Esophagus (tissue), 2 donors: Measurements from ENCODE around the gene SLC24A4. TPM values are rescaled to one million over a fixed set of nuclear protein-coding genes. Genes with fewer than 3 reads are reported as not detected.

Experiments
- H3K27ac ChIP-seq, 2 donors: one replicate each; pipeline ENCODE4 v1.5.1; 2013; ENCODE audit warnings: low read depth in 2 of 2, mild to moderate bottlenecking in 2 of 2, inconsistent platforms in 1 of 2, low read length in 1 of 2, moderate library complexity in 1 of 2
- H3K27me3 ChIP-seq, 2 donors: one replicate each; pipeline ENCODE4 v1.6.1; 2013; ENCODE audit warnings: low read length in 2 of 2, control low read depth in 1 of 2, mild to moderate bottlenecking in 1 of 2; ENCODE audit not compliant: insufficient read depth in 2 of 2, control insufficient read depth in 1 of 2
- H3K36me3 ChIP-seq, 2 donors: one replicate each; pipeline ENCODE4 v1.6.1; 2013; ENCODE audit warnings: low read length in 1 of 2; ENCODE audit not compliant: control insufficient read depth in 2 of 2, insufficient read depth in 2 of 2
- H3K4me1 ChIP-seq, 2 donors: one replicate each; pipeline ENCODE4 v1.6.1; 2013; ENCODE audit warnings: low read length in 1 of 2; ENCODE audit not compliant: control insufficient read depth in 2 of 2, insufficient read depth in 2 of 2
- H3K4me3 ChIP-seq, 2 donors: one replicate each; pipeline ENCODE4 v1.5.1; 2013; ENCODE audit warnings: low read length in 2 of 2, mild to moderate bottlenecking in 2 of 2, low read depth in 1 of 2, moderate library complexity in 1 of 2
- H3K9me3 ChIP-seq, 2 donors: one replicate each; pipeline ENCODE4 v1.6.1; 2013; ENCODE audit warnings: mild to moderate bottlenecking in 2 of 2, low read depth in 1 of 2, low read length in 1 of 2, moderate library complexity in 1 of 2; ENCODE audit not compliant: control insufficient read depth in 2 of 2, insufficient read depth in 1 of 2
- WGBS, 2 donors: extraction: QIAGEN DNeasy Blood & Tissue Kit; methylation state at CpG; one replicate each; pipeline ENCODE4 v1.1.7; 2013; 5-methylcytosine and 5-hydroxymethylcytosine counted together
- polyA plus RNA-seq, 2 donors: library from polyadenylated mRNA; stranded (reverse); fragments of 200-250 nt; gene quantifications; one replicate each; pipeline ENCODE4 v1.2.3, GENCODE V29; 2013
- donor health status: healthy with polysubstance abuse.
- donor health status: Bipolar disorder and iron deficiency.

The SLC24A4 gene
- polyA plus RNA-seq, 2 donors, result 0.04 TPM

DNA sequence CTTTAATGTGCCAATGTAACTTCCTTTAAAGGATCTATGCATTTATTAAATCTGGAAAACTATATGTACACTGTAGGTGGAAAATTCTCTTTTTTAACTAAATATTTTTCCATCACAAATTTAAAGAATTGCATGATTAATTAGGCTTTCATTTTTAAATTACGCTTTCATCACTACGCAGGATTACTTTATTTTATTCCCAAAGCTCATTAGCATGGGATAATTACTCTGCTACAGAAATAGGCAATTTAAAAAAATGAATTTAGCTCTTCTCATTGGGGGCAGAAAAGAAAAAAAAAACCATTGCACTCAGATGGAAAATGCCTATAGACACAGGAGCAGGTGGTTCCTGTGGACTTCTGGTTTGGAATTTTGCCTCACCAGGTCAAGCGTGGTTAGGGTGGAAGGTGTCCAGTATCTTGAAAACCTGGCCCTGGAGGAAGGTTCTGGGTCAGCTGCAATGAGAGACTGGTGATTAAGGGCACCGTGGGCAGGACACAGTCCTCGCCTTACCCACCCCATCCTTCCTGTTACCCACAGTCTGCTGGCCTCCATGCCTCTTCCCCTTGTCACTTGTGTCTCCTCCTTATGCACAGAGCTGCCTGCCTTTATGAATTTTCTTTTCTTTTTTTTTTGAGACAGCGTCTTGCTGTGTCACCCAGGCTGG is 173.4 kb downstream of the SLC24A4 start:
- H3K27me3 ChIP-seq, result no peaks in the 10 kb centered on the region
- 76% methylated on average over 6 of the region's 6 CpGs for WGBS, 2 donors
- H3K4me1 ChIP-seq, result peaks cover 0 to 2% of the 10 kb centered on the region in 2 donors
- no peak overlapping the region for H3K27ac ChIP-seq
- H3K9me3 ChIP-seq, result no peaks in the 10 kb centered on the region
- no peak overlapping the region for H3K4me3 ChIP-seq
- H3K36me3 ChIP-seq, result no peaks in the 10 kb centered on the region

DNA sequence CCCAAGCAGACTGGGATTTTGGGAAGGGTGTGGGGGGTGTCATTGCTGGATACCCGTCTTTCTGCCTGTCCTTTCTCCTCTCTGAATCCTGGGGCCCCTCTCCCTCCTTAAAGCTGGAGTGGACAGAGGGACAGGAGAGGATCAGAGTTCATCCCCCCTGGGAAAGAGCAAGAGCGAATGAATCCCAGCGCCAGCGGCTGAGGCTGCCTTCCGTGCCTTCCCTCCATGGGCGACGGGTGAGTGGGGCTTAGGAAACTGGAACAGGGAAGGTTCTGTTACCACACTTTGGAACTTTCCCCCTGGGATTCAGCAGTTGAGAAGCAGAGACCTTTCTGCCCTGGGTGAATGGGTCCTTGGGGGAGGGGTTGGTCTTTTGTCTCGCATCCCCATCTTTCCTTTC is 174.4 kb downstream of the SLC24A4 start:
- Histone ChIP-seq H3K4me3 (no peak overlapping the region), H3K27me3 (no peaks in the 10 kb centered on the region), H3K4me1 (peaks cover 0 to under 1% of the 10 kb centered on the region in 2 donors), H3K27ac (no peak overlapping the region), H3K9me3 (no peaks in the 10 kb centered on the region), H3K36me3 (no peaks in the 10 kb centered on the region)
- WGBS, 2 donors, result 90 to 93% methylated on average over 8 of the region's 8 CpGs

DNA sequence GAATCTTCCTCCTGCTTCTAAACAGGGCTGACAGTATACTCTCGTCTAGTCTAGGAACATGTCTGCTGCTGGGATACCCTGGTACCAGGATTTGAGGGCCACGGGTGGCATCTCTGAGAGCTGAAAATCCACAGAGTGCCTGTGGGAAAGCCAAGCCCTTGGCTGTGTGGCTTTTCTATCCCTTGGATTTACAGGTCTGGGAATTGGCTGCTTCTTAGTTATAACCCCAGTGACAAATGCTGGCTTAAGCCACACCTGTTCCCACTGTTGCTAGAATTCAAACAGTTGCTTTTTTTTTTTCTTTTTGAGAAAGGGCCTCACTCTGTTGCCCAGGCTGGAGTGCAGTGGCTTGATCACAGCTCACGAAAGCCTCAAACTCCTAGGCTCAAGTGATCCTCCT is 176.3 kb downstream of the SLC24A4 start:
- Histone ChIP-seq H3K4me1 (peaks cover 0 to 2% of the 10 kb centered on the region in 2 donors), H3K36me3 (no peaks in the 10 kb centered on the region), H3K4me3 (no peak overlapping the region), H3K27me3 (no peaks in the 10 kb centered on the region), H3K27ac (no peak overlapping the region), H3K9me3 (no peaks in the 10 kb centered on the region)
- 85 to 92% methylated on average over 3 of the region's 3 CpGs for WGBS, 2 donors

DNA sequence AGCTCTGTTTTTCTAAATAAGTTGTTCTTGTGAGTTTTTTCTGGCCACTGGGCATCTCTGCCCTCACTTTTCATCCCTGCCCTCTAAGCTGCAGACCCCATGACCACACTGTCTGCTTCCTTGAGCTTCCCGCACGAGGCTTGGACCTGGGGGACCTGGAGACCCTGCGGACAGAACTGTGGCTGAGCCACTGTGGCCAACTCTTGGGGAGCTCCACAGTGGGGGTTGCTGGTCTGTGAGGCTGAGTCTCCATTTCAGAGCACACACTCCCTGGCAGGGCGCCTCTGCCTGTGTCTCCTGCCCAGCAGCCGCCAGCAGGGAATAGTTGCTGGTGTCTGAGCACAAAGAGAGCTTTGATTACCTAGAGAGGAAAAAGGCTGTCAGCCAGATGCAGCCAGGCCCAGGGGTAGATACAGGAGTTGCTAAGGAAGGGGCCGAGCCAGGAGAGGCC is 177.6 kb downstream of the SLC24A4 start:
- H3K27ac ChIP-seq, result no peak overlapping the region
- no peaks in the 10 kb centered on the region for H3K36me3 ChIP-seq
- WGBS, 2 donors, result 74% methylated on average over 6 of the region's 6 CpGs
- peaks cover 0 to 2% of the 10 kb centered on the region in 2 donors for H3K4me1 ChIP-seq
- no peak overlapping the region for H3K4me3 ChIP-seq
- H3K9me3 ChIP-seq, result no peaks in the 10 kb centered on the region
- no peaks in the 10 kb centered on the region for H3K27me3 ChIP-seq

DNA sequence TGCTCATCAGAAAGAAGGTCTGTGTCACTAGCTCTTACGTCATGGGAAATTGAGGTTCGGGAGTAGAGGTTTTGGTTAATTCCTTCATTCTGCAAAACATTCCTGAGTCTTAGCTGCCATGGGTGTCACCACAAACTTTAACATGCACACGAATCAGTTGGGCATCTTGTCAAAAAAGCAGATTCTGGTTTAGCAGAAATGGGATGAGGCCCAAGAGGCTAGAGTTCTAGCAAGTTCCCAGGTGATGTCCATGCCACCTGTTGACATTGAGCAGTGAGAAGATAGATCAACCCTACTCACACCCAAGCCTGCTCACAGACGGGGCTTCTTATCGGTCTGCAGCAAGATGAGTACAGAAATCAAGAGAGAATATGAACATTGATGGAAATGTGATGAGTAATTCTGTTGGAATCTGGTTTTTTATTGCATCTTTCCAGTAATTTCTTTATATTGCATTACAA is 179.0 kb downstream of the SLC24A4 start:
- Histone ChIP-seq H3K4me1 (peaks cover 0 to 2% of the 10 kb centered on the region in 2 donors), H3K36me3 (no peaks in the 10 kb centered on the region), H3K27ac (no peak overlapping the region), H3K9me3 (no peaks in the 10 kb centered on the region), H3K4me3 (no peak overlapping the region), H3K27me3 (no peaks in the 10 kb centered on the region)
- 78 to 79% methylated on average over 5 of the region's 5 CpGs for WGBS, 2 donors

DNA sequence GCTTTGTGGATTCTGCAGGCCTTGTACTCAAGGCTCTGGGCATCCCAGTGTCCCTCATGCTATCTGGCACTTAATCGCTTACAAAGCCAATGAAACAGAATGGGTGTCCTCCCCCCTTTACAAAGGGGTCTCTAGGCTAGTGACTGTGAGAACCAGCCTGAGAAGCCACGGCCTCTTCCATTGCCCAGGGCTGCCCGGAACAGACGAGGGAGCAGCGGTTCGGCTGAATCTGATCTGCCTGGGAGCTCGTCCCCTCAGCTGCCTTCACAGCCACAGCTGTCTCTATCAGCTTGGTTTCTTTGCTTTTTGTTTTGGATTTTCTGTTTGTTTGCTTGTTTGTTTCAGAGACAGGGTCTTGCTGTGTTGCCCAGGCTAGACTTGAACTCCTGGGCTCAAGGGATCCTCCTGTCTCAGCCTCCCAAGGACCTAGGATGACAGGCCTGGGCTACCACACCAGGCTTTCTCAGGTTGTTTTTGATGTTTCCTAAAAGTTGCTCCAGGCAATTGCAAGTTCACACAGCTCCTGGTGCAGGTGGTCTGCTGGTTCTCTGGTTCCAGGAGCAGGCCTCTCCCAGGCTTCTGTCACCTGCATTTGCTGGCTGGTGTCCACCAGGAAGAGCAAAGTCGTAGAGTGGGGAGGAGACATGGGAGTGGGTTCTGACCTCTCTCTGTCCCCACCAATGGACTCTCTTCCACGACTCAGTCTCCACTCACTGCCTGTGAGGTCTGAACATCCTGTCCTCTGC is 179.7 kb downstream of the SLC24A4 start:
- WGBS, 2 donors, result 89% methylated on average over 9 of the region's 9 CpGs
- Histone ChIP-seq H3K27me3 (no peaks in the 10 kb centered on the region), H3K36me3 (no peaks in the 10 kb centered on the region), H3K4me3 (no peak overlapping the region), H3K4me1 (peaks cover 0 to 2% of the 10 kb centered on the region in 2 donors), H3K27ac (no peak overlapping the region), H3K9me3 (no peaks in the 10 kb centered on the region)

DNA sequence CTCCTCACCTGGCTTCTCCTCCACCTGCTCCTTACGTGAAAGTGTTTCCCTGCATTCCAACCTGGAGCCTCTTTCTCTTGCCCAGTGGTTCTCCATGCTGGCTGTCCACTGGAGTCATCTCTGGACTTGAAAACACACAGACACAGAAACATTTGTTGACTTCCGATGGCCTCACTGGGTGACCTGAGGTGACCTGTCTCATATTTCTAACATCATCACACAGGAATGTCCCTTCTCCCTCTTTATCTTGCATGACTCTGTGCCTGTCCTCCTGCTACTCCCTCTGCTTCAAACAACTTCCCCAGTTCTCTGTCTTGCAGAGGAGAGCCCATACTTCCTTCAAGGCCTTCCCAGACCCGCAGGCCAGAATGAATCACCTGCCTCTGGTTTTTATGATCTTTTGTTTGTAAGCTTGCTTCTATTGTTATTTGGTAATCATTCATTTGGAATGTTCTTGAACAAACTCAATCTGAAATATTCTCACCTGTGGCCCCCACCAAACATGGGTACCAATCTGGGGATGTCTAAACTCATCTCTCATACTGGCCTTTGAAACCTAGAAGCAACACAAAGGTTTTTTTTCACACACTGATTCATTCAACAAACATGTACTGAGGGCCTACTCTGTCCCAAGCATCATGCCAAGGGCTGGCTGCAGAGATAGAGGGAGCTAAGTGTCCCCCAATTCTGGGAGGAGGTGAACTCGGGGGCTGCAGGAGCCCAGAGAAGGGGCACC is 181.0 kb downstream of the SLC24A4 start:
- Histone ChIP-seq H3K36me3 (no peaks in the 10 kb centered on the region), H3K4me1 (peaks cover 0 to 2% of the 10 kb centered on the region in 2 donors), H3K9me3 (no peaks in the 10 kb centered on the region), H3K27ac (peak overlapping the region in 1 of 2 donors; percentile 50), H3K4me3 (no peak overlapping the region), H3K27me3 (no peaks in the 10 kb centered on the region)
- WGBS, 2 donors, result 63 to 72% methylated on average over 4 of the region's 4 CpGs

DNA sequence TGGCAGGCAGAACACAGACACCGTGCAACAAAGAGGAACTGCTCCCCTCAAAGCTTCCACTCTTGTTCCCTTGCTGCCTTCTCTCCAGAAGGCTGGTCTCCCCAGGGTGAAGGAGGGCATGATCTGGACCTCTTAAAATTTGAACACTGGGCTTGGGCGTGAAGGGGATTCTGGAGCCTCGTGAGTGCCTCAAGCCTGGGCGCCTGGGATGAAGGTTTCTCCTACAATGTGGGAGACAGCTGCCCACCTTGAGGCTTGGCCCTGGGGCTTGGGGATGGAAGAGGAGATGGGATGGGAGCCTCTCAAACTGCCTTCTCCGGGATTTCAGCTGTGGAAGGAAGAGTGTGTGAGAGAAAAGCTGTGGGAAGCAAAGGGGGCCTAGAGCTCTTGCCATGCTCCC is 182.9 kb downstream of the SLC24A4 start:
- no peaks in the 10 kb centered on the region for H3K36me3 ChIP-seq
- no peak overlapping the region for H3K27ac ChIP-seq
- WGBS, 2 donors, result 91 to 93% methylated on average over 5 of the region's 5 CpGs
- H3K27me3 ChIP-seq, result no peaks in the 10 kb centered on the region
- no peaks in the 10 kb centered on the region for H3K9me3 ChIP-seq
- H3K4me1 ChIP-seq, result peaks cover 0 to 2% of the 10 kb centered on the region in 2 donors
- no peak overlapping the region for H3K4me3 ChIP-seq

DNA sequence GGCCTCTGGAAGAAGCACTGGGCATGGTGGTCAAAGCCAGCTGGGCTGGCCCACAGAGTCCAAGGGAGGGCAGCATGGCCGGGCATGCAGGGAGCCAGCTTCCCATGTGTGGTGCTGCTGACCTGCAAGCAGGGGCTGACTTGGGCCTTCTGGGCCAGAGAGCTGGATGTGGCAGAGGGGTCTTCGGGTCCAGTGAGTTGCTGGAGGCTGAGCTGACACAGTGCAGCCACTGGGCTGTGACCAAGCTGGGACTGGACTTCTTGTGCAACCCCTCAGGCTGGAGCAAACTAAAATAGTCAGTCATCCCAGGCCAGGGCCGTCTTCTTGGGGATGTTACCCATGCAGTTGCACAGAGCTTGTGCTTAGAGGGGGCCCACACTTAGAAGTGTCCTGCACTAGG is 183.3 kb downstream of the SLC24A4 start:
- Histone ChIP-seq H3K27ac (no peak overlapping the region), H3K4me1 (peaks cover 0 to 2% of the 10 kb centered on the region in 2 donors), H3K27me3 (no peaks in the 10 kb centered on the region), H3K36me3 (no peaks in the 10 kb centered on the region), H3K4me3 (no peak overlapping the region), H3K9me3 (no peaks in the 10 kb centered on the region)
- 90 to 97% methylated on average over 3 of the region's 3 CpGs for WGBS, 2 donors
